SU-DHL-6 (cell line): ENCODE measurements around the gene NPB.

ENCODE experiments used
- H2AFZ ChIP-seq: fragments of 200-600 bp; sonication (generic); 2 replicates; pipeline ENCODE4 v1.6.1; 2014; ENCODE audit warnings: low read depth, mild to moderate bottlenecking, moderate library complexity, mixed read lengths, antibody characterized with exemption, low read length; ENCODE audit not compliant: severe bottlenecking
- H3F3A ChIP-seq: fragments of 200-600 bp; shearing (Covaris generic); 2 replicates; pipeline ENCODE4 v1.6.0; 2016; ENCODE audit warnings: antibody characterized with exemption, mild to moderate bottlenecking; ENCODE audit not compliant: insufficient read depth
- H3K27ac ChIP-seq: fragments of 200-600 bp; sonication (generic); 2 replicates; pipeline ENCODE4 v1.5.1; 2016; ENCODE audit warnings: low read depth, mild to moderate bottlenecking, low read length, moderate library complexity, mixed read lengths
- H3K27me3 ChIP-seq: fragments of 200-600 bp; sonication (generic), shearing (Covaris generic); 2 replicates; pipeline ENCODE4 v1.6.0; 2014; ENCODE audit warnings: mild to moderate bottlenecking, low read length
- H3K36me3 ChIP-seq: fragments of 200-600 bp; sonication (generic); 2 replicates; pipeline ENCODE4 v1.6.1; 2014; ENCODE audit warnings: mild to moderate bottlenecking, low read length, mixed read lengths
- H3K4me2 ChIP-seq: fragments of 300-600, 200-600 bp; shearing (Covaris generic), sonication (generic); 2 replicates; pipeline ENCODE4 v1.6.0; 2014; ENCODE audit warnings: low read length, low read depth, mild to moderate bottlenecking; ENCODE audit not compliant: poor library complexity, severe bottlenecking
- H3K4me3 ChIP-seq: fragments of 200-600 bp; sonication (generic); 2 replicates; pipeline ENCODE4 v1.5.1; 2014; ENCODE audit warnings: antibody characterized with exemption, low read length, mild to moderate bottlenecking, mixed read lengths; ENCODE audit not compliant: insufficient read depth, poor library complexity, severe bottlenecking
- H3K79me2 ChIP-seq: fragments of 200-600 bp; sonication (generic); 2 replicates; pipeline ENCODE4 v1.6.1; 2014; ENCODE audit warnings: mild to moderate bottlenecking, low read length, moderate library complexity; ENCODE audit not compliant: insufficient read depth
- H3K9ac ChIP-seq: fragments of 200-600 bp; sonication (generic); 2 replicates; pipeline ENCODE4 v1.7.0; 2014; ENCODE audit warnings: mild to moderate bottlenecking, low read length
- H3K9me2 ChIP-seq: fragments of 200-600 bp; sonication (generic); replicated peaks from 2 replicates; pipeline ENCODE4 v1.6.1; 2014; ENCODE audit warnings: low read length; ENCODE audit not compliant: insufficient read depth
- H3K9me3 ChIP-seq: fragments of 200-600 bp; sonication (generic); 2 replicates; pipeline ENCODE4 v1.6.1; 2014; ENCODE audit warnings: low read length, mixed read lengths; ENCODE audit not compliant: insufficient read depth
- H4K20me1 ChIP-seq: fragments of 200-600 bp; sonication (generic); 2 replicates; pipeline ENCODE4 v1.6.1; 2014; ENCODE audit warnings: low read depth, mild to moderate bottlenecking, antibody characterized with exemption, low read length, moderate library complexity, mixed read lengths
- EZH2phosphoT487 ChIP-seq: fragments of 200-600 bp; sonication (generic), shearing (Covaris generic); conservative IDR thresholded peaks from 2 replicates; pipeline ENCODE4 v1.6.1; 2018; ENCODE audit warnings: mild to moderate bottlenecking, antibody characterized with exemption, low read length, moderate library complexity, mixed read lengths
- TF ChIP-seq, protein P1 (sequence below): fragments of 200-600 bp; sonication (generic); IDR thresholded peaks from one replicate; pipeline ENCODE4 v1.5.1; 2017; ENCODE audit warnings: antibody characterized with exemption, mild to moderate bottlenecking, low read length, moderate library complexity; ENCODE audit not compliant: insufficient read depth, poor library complexity, severe bottlenecking

Gene NPB

GRCh38 chr17:81870131-81870980 lies 31.7 kb upstream of the NPB start:
- Histone ChIP-seq H3K9me3 (no peaks in the 10 kb centered on the region), H3K27ac (peak overlapping the region; percentile 87), H2AFZ (no peak overlapping the region), H3K4me2 (peak overlapping the region; percentile 89), H3K36me3 (0 out of 2 replicates have a peak, but pooled peaks cover 4% of the 10 kb centered on the region), H3F3A (peaks cover 62% of the 10 kb centered on the region), H3K4me3 (peak overlapping the region; percentile 64), H4K20me1 (no peaks in the 10 kb centered on the region; the same call in 1 of the 2 replicates), H3K9me2 (no peaks in the 10 kb centered on the region), H3K9ac (peak overlapping the region; percentile 93), H3K79me2 (peaks cover 21% of the 10 kb centered on the region), H3K27me3 (no peaks in the 10 kb centered on the region)
- TF ChIP-seq, protein P1, sequence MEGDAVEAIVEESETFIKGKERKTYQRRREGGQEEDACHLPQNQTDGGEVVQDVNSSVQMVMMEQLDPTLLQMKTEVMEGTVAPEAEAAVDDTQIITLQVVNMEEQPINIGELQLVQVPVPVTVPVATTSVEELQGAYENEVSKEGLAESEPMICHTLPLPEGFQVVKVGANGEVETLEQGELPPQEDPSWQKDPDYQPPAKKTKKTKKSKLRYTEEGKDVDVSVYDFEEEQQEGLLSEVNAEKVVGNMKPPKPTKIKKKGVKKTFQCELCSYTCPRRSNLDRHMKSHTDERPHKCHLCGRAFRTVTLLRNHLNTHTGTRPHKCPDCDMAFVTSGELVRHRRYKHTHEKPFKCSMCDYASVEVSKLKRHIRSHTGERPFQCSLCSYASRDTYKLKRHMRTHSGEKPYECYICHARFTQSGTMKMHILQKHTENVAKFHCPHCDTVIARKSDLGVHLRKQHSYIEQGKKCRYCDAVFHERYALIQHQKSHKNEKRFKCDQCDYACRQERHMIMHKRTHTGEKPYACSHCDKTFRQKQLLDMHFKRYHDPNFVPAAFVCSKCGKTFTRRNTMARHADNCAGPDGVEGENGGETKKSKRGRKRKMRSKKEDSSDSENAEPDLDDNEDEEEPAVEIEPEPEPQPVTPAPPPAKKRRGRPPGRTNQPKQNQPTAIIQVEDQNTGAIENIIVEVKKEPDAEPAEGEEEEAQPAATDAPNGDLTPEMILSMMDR: no peak
- TF ChIP-seq EZH2phosphoT487: no peak

DNA sequence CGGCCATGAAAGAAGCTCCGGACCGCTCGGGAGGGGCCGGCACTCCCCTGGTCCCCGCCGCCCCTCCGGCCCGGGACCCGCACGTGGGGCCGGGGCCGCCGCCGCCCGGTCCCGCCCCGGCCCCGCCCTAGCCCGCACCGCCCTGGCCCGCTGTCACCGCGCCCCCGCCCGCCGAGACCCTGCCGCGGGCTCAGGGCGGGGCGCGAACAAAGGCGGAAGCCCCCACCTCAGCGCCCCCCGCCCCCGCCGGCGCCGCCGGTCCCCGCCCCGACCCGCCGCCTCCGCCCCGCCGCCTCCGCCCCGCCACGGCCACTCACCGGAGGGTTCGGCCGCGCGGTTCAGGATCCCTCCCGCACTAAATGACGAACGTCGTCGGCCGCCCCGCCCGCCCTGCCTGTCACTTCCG lies 31.1 kb upstream of the NPB start, which contains the start of gene ARHGDIA:
ARHGDIA (minus strand) TSS at position 357 of the 406 bp plus-strand sequence. CDS start 1,407 bp downstream, outside the sequence.
- H2AFZ ChIP-seq: peak within 1 kb of the TSS; percentile 44
- peaks cover 57% of the 10 kb centered on the region for H3F3A ChIP-seq
- TF ChIP-seq, protein P1: no peak
- no peak for TF ChIP-seq EZH2phosphoT487

DNA sequence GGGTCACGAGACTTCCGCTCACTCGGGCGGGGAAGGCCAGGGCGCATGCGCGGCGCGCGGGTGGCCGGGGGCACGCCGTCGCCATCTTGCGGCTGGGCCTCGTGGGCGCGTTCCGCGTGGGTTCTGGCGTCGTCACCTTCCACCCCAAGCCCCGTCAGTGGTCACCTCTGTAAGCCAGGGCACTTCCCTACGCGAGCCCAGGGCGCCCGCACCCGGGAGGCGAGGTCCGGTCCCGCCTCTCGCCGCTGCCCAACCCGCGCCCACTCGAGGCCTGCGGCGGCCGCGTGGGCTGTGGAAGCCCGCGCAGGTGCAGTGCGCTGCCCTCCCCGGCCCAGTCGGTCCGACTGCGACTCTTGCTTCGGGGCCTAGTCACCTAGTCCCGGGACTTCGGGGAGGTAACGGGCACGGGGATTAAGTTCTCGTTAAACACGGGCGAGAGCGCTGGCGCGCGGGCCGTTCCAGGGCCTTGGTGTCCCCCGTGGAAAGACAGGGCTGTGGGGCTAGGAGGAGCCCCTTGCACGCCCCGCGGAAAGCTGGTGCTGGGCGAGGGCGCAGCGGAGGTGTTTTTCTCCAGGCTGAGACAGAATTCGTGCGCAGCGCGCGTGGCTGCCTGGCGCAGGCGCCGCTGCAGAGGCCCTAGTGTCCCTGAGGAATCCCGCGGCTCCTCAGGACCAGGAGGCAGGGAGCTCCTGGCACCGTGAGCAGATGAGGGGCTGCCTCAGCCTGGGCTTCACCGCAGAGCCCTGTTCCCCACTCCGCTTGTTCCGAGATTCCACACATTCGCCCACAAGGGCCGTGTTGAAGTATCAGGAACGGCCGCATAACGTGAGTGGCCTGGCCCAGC lies 30.4 kb upstream of the NPB start:
- peaks cover 21% of the 10 kb centered on the region for H3K79me2 ChIP-seq
- peak overlapping the region; percentile 44 for H2AFZ ChIP-seq
- H3K4me2 ChIP-seq: peak overlapping the region; percentile 78
- 0 out of 2 replicates have a peak, but pooled peaks cover 4% of the 10 kb centered on the region for H3K36me3 ChIP-seq
- no peak for TF ChIP-seq EZH2phosphoT487
- TF ChIP-seq, protein P1: no peak
- H3K27ac ChIP-seq: peak overlapping the region; percentile 87
- H3K4me3 ChIP-seq: peak overlapping the region; percentile 72
- peaks cover 52% of the 10 kb centered on the region for H3F3A ChIP-seq
- H3K9me2 ChIP-seq: no peaks in the 10 kb centered on the region
- no peaks in the 10 kb centered on the region for H3K9me3 ChIP-seq
- no peaks in the 10 kb centered on the region for H3K27me3 ChIP-seq
- H4K20me1 ChIP-seq: no peaks in the 10 kb centered on the region; the same call in 1 of the 2 replicates
- H3K9ac ChIP-seq: peak overlapping the region; percentile 96

More for the DNA sequence above, 31.1 kb upstream of the NPB start, which contains the start of gene ARHGDIA:
- Histone ChIP-seq H3K27me3 (no peaks in the 10 kb centered on the region), H3K4me3 (peak within 1 kb of the TSS; percentile 72), H3K9ac (peak within 1 kb of the TSS; percentile 96), H3K4me2 (peak within 1 kb of the TSS; percentile 89), H4K20me1 (no peaks in the 10 kb centered on the region; the same call in 1 of the 2 replicates), H3K36me3 (0 out of 2 replicates have a peak, but pooled peaks cover 4% of the 10 kb centered on the region), H3K9me3 (no peaks in the 10 kb centered on the region), H3K27ac (peak within 1 kb of the TSS; percentile 87), H3K9me2 (no peaks in the 10 kb centered on the region), H3K79me2 (peaks cover 21% of the 10 kb centered on the region)
